ENCODE data around the gene KLHL30.

DNA sequence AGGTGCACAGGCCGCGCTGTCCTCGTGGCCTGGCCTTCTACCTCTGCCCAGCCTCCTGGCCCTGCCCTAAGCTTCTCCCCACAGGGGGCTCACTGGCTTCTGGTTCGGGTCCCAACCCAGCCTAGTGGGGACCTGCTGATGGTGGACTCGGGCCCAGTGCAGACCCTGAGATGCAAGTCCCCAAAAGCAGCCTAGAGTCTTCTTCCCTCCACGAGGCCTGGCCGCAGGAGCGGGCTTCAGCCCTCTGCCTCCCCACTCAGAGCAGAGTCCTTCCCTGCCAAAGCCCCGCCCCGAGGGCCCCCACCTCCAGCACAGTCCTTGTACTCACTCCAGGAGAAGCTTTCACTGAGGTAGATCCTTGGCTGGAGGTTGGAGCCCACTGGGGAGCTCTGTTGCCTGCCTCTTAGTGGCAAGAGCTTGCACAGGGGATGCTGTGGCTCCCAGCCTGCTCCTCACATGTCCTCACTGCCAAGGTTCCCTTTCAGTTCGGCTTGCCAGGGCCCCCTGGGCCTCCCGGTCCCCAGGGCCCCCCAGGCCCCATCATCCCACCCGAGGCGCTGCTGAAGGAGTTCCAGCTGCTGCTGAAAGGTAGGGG, 23.9 kb downstream of the KLHL30 start:
- TF ChIP-seq, protein P1, sequence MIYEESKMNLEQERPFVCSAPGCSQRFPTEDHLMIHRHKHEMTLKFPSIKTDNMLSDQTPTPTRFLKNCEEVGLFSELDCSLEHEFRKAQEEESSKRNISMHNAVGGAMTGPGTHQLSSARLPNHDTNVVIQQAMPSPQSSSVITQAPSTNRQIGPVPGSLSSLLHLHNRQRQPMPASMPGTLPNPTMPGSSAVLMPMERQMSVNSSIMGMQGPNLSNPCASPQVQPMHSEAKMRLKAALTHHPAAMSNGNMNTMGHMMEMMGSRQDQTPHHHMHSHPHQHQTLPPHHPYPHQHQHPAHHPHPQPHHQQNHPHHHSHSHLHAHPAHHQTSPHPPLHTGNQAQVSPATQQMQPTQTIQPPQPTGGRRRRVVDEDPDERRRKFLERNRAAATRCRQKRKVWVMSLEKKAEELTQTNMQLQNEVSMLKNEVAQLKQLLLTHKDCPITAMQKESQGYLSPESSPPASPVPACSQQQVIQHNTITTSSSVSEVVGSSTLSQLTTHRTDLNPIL (CRISPR knock-in tag; IDR thresholded peaks at IDR 0.05; ENCODE audit: low read depth) = no peak
- TF ChIP-seq GLIS3 (CRISPR knock-in tag; IDR thresholded peaks at IDR 0.05) (no peak), ISL1 (CRISPR knock-in tag; IDR thresholded peaks at IDR 0.05) (no peak), RARB (CRISPR knock-in tag; IDR thresholded peaks at IDR 0.05) (no peak), ARNTL (CRISPR knock-in tag; IDR thresholded peaks at IDR 0.05; ENCODE audit: borderline replicate concordance, low read depth) (no peak)

Data from SK-N-SH treated with all-trans-retinoic acid at 6 μM for 48 hours (cell line).